Forelimb muscle (tissue), 1 donor: ENCODE measurements around the gene LPP. TPM values are rescaled to one million over a fixed set of nuclear protein-coding genes. Genes with fewer than 3 reads are reported as not detected.

Experiments
- DNase-seq: peaks from one replicate; pipeline ENCODE4 v3.0.0-alpha.2; 2013; ENCODE audit warnings: low read depth
- polyA plus RNA-seq: library from polyadenylated mRNA; unstranded; fragments of 120-200 nt; gene quantifications from one replicate; pipeline ENCODE4 v1.2.1, GENCODE V29; 2013; ENCODE audit not compliant: insufficient read length

LPP gene
- polyA plus RNA-seq, 1 donor: 12.4 TPM

DNA sequence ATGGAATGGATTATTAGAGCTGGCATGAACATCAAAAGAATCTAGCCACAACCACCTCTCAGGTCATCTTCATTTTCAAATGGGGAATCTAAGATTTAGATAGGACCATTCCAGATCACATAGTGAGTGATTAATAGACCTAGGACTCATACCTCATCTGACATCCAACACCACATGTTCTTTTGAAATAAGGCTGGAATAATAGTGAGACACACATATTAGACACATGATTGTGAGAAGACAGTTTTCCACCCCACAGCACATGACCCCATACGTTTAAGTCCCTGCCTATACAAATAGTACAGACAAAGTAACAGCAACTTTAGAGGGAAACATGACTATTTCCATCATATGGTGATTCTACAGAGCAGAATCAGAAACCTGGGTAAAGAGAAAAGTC, 673.1 kb downstream of the LPP start:
- no peak for DNase-seq

DNA sequence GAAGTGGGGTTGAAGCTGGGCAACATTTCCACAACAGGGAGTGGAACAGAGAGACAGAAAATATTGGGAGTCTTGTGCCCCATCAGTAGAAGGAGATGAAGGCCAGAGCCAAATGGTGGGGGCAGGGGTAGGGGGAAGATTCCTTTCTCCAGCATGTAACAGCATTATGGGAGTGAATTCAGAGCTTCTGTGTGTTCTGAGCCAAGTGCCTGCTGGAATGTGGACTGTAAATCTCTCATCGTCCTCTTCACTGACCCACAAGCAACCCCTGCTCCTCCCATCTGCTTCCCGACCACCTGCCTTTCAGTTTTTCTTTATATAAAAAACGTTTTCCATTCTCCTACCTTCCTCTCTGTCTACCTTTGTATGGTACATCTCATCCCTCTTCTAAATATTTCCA, 673.6 kb downstream of the LPP start:
- DNase-seq: no peak

DNA sequence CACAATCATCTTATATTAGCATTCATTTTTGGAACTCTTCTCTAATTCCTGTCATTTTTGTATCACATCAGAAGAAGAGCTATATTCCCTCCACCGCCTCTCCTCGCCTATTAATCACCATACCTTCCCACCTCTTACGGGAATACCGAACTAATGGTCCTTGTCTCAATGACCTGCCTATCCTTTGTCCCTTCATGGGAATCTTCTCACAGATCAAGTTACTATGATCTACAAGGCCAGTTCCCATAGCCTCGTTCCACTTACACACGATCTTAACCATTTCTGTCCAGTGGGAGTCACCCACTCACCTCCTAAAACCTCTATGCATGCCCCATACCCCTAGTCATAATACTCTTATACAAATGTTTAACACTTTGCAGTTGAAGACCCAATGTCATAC, 675.2 kb downstream of the LPP start:
- DNase-seq: no peak

DNA sequence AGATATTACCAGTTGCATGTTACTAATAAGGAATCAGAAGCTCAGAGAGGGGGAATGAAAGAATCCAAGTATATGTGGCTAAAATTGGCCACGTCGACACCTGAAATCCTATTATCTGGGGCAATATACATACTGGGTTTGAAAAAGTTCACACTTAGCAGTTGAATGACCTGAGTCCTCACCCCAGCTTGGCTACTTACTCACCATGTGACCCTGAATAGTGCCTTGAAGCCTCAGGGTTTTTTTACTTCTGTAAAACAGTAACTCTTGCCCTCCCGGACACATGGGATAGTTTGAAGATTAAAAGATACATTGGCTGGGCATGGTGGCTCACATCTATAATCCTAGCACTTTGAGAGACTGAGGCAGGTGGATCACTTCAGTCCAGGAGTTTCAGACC, 675.6 kb downstream of the LPP start:
- DNase-seq: no peak

DNA sequence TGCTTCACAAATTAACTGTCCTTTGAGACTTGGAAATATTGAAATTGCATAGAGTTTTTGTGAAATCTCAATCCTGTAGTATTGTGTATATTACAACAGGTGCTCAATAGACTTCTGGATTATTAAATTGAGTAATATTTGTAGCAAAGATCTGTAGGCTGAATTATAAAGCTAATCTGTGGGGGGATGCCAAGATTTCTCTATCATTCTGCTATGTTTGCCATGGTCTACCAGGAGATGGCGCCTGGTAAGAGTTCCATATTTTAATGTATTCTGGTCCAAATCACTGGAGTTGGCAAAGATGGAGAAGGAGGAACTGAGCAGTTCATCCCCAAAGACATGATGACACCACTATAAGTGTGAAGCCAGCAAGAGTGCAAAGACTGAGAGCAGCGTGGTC, 676.9 kb downstream of the LPP start:
- DNase-seq: no peak

DNA sequence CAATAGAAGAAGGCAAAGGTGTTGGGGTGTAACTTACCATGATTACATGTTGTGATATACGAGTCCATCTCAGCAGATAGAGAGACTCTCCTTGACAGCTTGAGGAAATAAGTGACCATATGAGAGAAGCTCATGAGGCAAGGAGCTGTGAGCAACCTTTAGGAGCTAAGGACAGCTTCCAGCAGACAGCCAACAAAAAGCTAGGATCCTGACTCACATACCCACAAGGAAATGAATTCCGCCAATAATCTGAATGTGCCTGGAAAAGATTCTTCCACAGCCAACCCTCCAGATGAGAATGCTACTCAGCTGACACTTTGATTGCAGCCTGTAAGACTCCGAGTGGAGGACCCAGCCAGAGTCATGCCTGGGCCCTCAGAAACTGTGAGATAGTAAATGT, 678.2 kb downstream of the LPP start:
- DNase-seq: no peak

- DNase-seq: no peak
These were observed 679.2 kb downstream of the LPP start for GRCh38 chr3:188832961-188833721.

DNA sequence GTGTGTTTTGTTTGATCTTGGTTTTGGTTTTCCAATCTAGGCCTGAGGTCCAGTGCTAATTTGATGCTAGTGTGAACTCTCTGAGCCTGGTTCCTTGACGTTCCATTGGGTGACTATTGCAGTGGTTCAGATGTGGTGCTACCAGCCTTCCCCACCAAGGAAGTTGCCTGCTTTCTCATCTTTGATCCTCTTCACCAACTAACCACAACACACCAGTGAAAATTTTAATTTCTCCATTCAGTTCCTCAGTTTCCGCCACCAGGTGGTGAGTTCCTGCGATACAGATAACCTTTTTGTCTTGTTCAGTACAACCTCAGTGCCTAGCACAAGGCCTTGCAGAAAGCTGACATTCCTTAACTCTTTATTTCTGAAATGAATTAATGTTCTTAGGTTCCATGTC, 680.4 kb downstream of the LPP start:
- no peak for DNase-seq

- no peak for DNase-seq
These were observed 685.3 kb downstream of the LPP start for GRCh38 chr3:188839187-188839695.

- DNase-seq: no peak
These were observed 686.3 kb downstream of the LPP start for GRCh38 chr3:188840290-188840689.

DNA sequence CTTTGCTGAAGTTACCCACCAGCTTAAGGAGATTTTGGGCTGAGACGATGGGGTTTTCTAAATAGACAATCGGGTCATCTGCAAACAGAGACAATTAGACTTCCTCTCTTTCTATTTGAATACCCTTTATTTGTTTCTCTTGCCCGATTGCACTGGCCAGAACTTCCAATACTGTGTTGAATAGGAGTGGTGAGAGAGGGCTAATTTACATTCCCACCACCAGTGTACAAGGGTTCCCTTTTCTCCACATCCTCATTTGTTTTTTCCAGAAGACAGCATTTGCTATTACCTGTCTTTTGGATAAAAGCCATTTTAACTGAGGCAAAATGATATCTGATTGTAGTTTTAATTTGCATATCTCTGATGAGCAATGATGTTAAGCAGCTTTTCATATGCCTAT, 687.9 kb downstream of the LPP start:
- no peak for DNase-seq

- no peak for DNase-seq
These were observed 688.7 kb downstream of the LPP start for GRCh38 chr3:188842639-188843038.

DNA sequence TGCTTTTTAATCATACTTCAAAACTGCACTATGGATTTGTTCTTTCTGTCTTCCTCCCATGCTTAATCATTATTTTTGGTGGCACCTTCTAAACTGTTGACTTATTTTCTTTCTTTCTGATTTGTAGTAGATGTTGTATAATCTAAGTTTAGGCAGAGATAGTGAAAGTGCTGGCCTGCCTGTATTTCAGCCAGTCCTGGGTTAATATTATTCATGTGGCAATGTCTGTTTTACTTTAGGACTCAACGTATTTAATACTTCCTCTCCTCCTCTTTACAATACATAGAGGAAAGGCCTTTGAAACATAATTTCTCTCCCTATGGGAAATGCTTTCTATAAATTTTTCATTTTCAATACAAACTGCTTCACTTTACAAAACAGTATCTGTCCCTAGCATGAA, 690.1 kb downstream of the LPP start:
- DNase-seq: no peak

DNA sequence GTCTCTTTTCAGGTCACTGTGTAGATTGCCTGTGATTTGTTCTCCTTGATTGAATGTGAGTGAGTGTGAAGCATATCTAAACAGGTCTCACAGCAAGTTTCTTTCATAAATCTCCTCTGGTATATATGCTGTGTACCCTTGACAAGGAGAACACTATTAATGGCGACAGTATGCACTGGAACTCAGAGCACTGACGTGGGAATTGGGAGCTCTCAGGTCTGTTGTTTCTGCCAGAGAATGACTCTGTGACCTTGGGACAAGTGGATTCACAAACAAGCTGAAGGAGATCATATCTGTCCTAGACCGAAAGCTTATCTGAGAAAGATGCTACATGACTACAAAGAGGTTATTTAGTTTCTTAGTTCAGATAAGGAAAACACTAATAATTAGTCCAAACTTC, 691.6 kb downstream of the LPP start:
- DNase-seq: no peak

GRCh38 chr3:188848947-188849346, 695.0 kb downstream of the LPP start:
- DNase-seq: no peak

DNA sequence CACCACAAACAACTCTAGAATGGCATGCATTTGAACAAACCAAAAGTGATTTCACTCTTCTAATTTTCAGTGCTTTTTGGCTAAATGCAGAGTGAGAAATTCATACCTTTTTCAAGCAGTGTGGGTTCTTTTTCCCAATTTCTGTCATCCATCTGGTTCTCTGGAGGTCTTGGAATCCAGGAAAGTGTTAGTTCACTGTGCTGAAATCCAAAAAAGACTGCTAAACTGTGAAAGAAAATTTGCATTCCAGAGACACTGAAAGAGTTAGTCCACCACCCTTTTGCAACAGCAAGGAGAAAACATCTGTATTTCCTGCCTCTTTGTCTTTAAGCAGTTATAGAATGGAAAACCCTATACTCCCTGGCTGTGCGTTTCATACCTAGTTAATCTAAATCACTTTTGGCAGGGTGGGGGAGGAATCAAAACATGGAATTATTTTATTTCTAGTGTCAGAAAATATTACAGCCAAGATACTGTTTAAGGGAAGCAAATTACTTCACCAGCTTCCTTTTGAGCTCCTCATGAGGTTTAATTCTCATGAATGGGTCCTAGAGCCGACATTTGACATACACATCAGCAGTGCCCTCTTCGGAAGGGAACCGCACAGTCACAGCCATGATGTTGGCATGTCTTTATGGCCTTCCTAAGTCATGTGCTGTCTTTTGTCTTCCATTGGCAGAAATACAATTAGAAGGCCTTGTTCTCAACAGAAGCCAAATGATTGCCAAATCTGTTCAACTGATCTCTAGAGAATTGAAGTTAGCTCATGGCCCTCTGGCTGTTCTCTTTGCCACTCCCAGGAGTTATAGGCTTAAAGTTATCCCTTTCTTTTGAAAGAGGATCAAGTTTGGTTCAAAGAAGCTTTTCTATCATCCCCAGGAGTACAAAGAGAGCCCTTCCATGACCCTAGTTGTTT, 700.2 kb downstream of the LPP start:
- DNase-seq: no peak

DNA sequence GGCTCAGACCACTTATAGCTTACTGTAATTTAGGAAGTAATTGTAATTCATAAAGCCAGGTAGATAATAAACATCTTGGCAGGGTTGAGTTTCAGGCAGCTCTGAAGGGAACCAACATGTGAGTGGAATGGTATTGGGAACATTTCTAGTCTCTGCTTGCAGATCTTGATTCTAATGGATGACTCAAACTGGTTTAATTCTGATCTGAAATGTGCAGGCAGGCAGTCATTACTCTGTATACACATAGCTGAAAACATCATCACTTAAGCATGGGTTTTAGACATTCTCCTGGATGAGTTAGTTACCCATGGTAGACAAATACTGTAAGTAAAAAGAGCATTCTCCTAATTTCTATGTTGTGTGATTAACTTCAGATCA, 700.8 kb downstream of the LPP start:
- DNase-seq: no peak

DNA sequence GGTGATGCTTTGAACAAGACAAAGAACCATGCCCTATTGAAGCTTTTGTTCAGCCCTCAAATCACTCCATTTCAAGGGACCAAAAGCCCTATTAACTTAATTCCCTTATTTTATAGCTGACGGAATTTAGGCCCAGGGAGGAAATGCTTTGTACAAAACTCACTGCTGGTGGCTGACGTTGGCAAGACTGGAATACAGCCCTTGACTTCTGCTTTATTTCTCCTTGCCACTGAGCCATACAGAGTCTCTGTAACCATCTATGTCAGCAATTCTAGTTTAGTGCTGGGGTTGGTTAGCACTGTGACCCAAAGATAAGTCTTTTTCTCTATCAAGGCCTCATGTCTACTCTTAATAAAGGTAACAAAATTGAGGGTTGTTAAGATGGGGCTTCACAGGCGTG, 701.7 kb downstream of the LPP start:
- DNase-seq: no peak

- DNase-seq: no peak
These were observed 706.2 kb downstream of the LPP start for GRCh38 chr3:188860147-188860546.

- DNase-seq: no peak
These were observed 708.1 kb downstream of the LPP start for GRCh38 chr3:188861842-188862744.

DNA sequence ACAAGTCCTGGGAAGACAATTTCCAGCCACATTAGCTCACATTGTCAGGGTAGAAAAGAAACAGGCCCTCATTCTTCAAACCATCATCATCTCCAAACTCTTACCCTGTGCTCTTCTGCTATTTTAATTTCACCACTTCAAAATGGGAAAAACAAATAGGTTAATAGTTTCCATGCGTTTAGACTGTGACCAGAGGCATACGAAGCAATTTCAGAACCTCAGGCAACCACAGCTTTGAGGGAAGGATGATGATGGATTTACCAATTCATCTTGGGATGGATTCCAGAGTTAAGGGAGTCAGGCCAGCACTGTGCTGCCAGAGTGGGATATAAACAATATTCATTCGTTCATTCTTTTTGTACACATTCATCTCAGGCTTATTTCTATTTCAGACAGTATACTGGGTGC, 710.0 kb downstream of the LPP start:
- DNase-seq: no peak
